Stimulated activated memory B cell treated with anti-CD40 and anti-IgM and Interleukin-4, amounts not matched to agents 10 μg/mL and 1 μg/mL and 100 μg/mL, for 72 hours (primary cell): ENCODE measurements around the gene DNAI1.

ENCODE experiments used
- ATAC-seq: fragments of 150-1000 bp; cut with Tn5 transposase; 2 replicates; pipeline ENCODE4 v1.10.0; 2021
- H3K27ac Mint-ChIP-seq: one replicate; pipeline ENCODE4 v1.8.0; 2022; ENCODE audit warnings: mild to moderate bottlenecking, mixed read lengths
- H3K27me3 Mint-ChIP-seq: one replicate; pipeline ENCODE4 v1.8.0; 2022; ENCODE audit warnings: mixed read lengths
- H3K36me3 Mint-ChIP-seq: one replicate; pipeline ENCODE4 v1.8.0; 2022; ENCODE audit warnings: mixed read lengths
- H3K4me1 Mint-ChIP-seq: one replicate; pipeline ENCODE4 v1.8.0; 2022; ENCODE audit warnings: mixed read lengths
- H3K4me3 Mint-ChIP-seq: one replicate; pipeline ENCODE4 v1.8.0; 2022; ENCODE audit warnings: mild to moderate bottlenecking, moderate library complexity, mixed read lengths
- H3K9me3 Mint-ChIP-seq: one replicate; pipeline ENCODE4 v1.8.0; 2022; ENCODE audit warnings: mixed read lengths

DNAI1 gene

GRCh38 chr9:34440017-34440416 lies 18.6 kb upstream of the DNAI1 start:
- no peak for ATAC-seq
- Mint-ChIP-seq H3K9me3 (no peaks in the 10 kb centered on the region), H3K4me1 (peaks cover 7% of the 10 kb centered on the region), H3K27me3 (no peaks in the 10 kb centered on the region), H3K27ac (no peak overlapping the region), H3K4me3 (no peak overlapping the region), H3K36me3 (no peaks in the 10 kb centered on the region)

GRCh38 chr9:34442770-34443169 lies 15.8 kb upstream of the DNAI1 start:
- no peaks in the 10 kb centered on the region for H3K27me3 Mint-ChIP-seq
- no peak overlapping the region for H3K4me3 Mint-ChIP-seq

GRCh38 chr9:34443533-34443932 lies 15.1 kb upstream of the DNAI1 start:
- H3K9me3 Mint-ChIP-seq: no peaks in the 10 kb centered on the region
- no peaks in the 10 kb centered on the region for H3K27me3 Mint-ChIP-seq
- no peak overlapping the region for H3K4me3 Mint-ChIP-seq
- no peak overlapping the region for H3K27ac Mint-ChIP-seq
- no peak for ATAC-seq
- H3K4me1 Mint-ChIP-seq: peaks cover 7% of the 10 kb centered on the region
- H3K36me3 Mint-ChIP-seq: no peaks in the 10 kb centered on the region

More at GRCh38 chr9:34442770-34443169, 15.8 kb upstream of the DNAI1 start:
- ATAC-seq: no peak
- Mint-ChIP-seq H3K4me1 (peaks cover 7% of the 10 kb centered on the region), H3K27ac (no peak overlapping the region), H3K36me3 (no peaks in the 10 kb centered on the region), H3K9me3 (no peaks in the 10 kb centered on the region)

GRCh38 chr9:34443976-34444375 lies 14.6 kb upstream of the DNAI1 start:
- Mint-ChIP-seq H3K36me3 (no peaks in the 10 kb centered on the region), H3K4me1 (peaks cover 7% of the 10 kb centered on the region), H3K27me3 (no peaks in the 10 kb centered on the region), H3K27ac (no peak overlapping the region), H3K4me3 (no peak overlapping the region), H3K9me3 (no peaks in the 10 kb centered on the region)
- ATAC-seq: no peak

DNA sequence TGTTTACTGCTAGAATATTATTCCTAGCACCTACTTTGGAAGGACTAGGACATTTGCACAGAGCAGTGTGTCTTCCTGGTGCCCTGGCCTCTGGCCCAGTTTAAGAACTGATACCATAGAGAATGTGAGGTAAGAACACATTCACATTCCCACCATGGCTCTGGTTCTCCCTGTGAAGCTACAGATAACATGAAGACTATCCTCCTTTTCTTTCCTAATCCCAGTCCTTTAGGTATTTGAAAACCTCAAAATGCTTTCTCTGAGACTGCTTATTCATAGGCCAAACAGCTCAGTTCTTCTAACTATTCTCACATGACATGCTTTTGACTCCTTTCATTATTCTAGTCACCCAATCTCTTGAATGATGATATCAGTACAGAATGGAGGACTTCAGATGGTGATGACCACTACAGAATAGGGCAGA lies 12.1 kb upstream of the DNAI1 start:
- ATAC-seq: no peak
- H3K36me3 Mint-ChIP-seq: peaks cover 6% of the 10 kb centered on the region
- H3K4me1 Mint-ChIP-seq: peaks cover 15% of the 10 kb centered on the region
- H3K27ac Mint-ChIP-seq: no peak overlapping the region
- H3K27me3 Mint-ChIP-seq: no peaks in the 10 kb centered on the region
- no peaks in the 10 kb centered on the region for H3K9me3 Mint-ChIP-seq
- no peak overlapping the region for H3K4me3 Mint-ChIP-seq

DNA sequence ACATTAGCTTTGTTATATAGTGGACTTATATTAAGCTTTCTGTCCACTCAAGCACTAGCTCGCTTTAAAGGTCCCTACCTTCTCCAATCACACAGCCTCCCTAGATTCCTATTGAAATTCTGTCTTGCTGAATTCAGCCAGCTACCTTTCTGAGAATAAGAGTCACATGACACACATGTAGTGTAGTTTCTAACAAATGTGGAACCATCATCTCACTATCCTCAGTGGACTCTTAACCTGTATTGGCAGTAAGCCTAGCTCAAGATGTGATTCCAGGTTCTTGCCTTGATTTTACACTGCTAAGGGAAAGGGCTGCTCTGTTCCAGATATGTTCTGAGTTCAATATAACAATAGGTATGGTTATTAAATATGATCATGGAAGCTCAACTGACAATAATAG lies 11.7 kb upstream of the DNAI1 start:
- H3K9me3 Mint-ChIP-seq: no peaks in the 10 kb centered on the region
- H3K36me3 Mint-ChIP-seq: peaks cover 6% of the 10 kb centered on the region
- no peaks in the 10 kb centered on the region for H3K27me3 Mint-ChIP-seq
- no peak for ATAC-seq
- peaks cover 19% of the 10 kb centered on the region for H3K4me1 Mint-ChIP-seq
- no peak overlapping the region for H3K27ac Mint-ChIP-seq
- H3K4me3 Mint-ChIP-seq: no peak overlapping the region

DNA sequence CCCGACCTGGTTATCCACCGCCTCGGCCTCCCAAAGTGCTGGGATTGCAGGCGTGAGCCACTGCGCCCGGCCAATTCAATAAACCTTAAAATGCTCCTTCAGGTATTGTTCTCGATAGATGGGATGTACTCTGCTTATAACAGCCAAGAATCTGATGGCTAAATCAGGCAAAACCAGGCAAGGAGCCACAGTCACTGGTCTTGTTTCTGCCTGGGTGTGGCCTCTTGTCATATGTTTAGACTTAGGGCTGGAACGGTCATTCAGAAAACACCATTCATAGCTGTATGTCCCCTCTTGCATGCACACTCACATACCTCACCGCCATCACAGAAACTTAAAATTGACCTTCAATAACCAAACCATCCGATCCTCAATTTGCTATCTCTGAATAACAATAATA lies 8.0 kb upstream of the DNAI1 start:
- ATAC-seq: no peak

DNA sequence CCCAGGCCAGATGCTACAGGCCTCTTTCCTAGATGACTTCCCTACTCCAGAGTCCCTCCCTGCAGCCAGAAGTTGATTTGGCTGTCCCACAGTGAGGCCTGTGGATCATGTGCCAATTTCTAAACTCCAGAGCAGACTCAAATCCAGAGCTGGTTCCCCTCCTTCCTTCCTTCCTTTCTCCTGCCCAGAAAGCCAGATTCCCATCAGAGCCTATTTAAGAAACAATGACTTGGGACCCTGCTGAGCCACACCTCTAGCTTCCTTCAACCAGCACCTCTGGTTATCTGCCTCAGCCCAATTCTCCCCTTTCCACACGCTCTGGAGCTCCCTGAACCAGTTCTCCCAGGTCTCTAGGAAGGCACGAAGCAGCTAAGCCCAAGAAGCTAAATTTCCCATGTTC lies 7.5 kb upstream of the DNAI1 start:
- no peak for ATAC-seq

More for the DNA sequence above, 8.0 kb upstream of the DNAI1 start:
- Mint-ChIP-seq H3K4me1 (peaks cover 28% of the 10 kb centered on the region), H3K4me3 (no peak overlapping the region), H3K27me3 (no peaks in the 10 kb centered on the region), H3K27ac (no peak overlapping the region), H3K9me3 (no peaks in the 10 kb centered on the region), H3K36me3 (peaks cover 16% of the 10 kb centered on the region)

GRCh38 chr9:34451545-34451944 lies 7.1 kb upstream of the DNAI1 start:
- H3K9me3 Mint-ChIP-seq: no peaks in the 10 kb centered on the region
- H3K36me3 Mint-ChIP-seq: peaks cover 16% of the 10 kb centered on the region
- no peaks in the 10 kb centered on the region for H3K27me3 Mint-ChIP-seq
- H3K4me3 Mint-ChIP-seq: no peak overlapping the region
- ATAC-seq: peak; percentile 90
- peaks cover 28% of the 10 kb centered on the region for H3K4me1 Mint-ChIP-seq
- no peak overlapping the region for H3K27ac Mint-ChIP-seq

More for the DNA sequence above, 7.5 kb upstream of the DNAI1 start:
- Mint-ChIP-seq H3K4me3 (no peak overlapping the region), H3K9me3 (no peaks in the 10 kb centered on the region), H3K36me3 (peaks cover 16% of the 10 kb centered on the region), H3K4me1 (peaks cover 28% of the 10 kb centered on the region), H3K27ac (no peak overlapping the region), H3K27me3 (no peaks in the 10 kb centered on the region)

- no peak for ATAC-seq
- H3K36me3 Mint-ChIP-seq: peaks cover 16% of the 10 kb centered on the region
- H3K4me3 Mint-ChIP-seq: no peak overlapping the region
- H3K27ac Mint-ChIP-seq: no peak overlapping the region
- no peaks in the 10 kb centered on the region for H3K9me3 Mint-ChIP-seq
- H3K4me1 Mint-ChIP-seq: peaks cover 36% of the 10 kb centered on the region
- H3K27me3 Mint-ChIP-seq: no peaks in the 10 kb centered on the region
Measured at GRCh38 chr9:34452568-34452967, 6.0 kb upstream of the DNAI1 start.

DNA sequence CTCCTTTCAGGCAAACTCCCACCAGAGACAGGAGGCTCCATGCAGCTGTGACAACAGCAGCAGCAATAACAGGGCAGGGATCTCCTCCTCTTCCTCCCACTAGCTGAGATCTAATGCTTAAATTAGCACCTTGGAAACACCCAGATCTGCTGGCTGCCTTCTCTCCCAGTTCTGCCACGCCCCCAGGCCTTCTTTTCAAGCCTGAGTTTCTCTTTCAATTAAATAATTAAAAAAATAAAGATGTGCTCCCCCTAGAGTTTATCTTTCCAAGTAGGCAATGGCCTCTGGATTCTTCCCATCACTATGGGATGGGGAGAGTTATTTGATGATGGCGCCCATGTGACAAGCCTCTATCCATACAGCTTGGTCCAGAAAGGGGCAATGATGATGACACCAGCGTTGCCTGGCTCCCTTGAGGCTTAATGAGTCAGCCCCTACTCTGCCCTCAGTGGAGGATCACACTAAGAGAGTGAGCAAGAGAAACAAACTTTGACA lies 4.0 kb upstream of the DNAI1 start:
- Mint-ChIP-seq H3K27ac (no peak overlapping the region), H3K27me3 (peaks cover 8% of the 10 kb centered on the region), H3K4me1 (peaks cover 50% of the 10 kb centered on the region), H3K36me3 (peaks cover 16% of the 10 kb centered on the region), H3K9me3 (no peaks in the 10 kb centered on the region), H3K4me3 (no peak overlapping the region)
- ATAC-seq: no peak

DNA sequence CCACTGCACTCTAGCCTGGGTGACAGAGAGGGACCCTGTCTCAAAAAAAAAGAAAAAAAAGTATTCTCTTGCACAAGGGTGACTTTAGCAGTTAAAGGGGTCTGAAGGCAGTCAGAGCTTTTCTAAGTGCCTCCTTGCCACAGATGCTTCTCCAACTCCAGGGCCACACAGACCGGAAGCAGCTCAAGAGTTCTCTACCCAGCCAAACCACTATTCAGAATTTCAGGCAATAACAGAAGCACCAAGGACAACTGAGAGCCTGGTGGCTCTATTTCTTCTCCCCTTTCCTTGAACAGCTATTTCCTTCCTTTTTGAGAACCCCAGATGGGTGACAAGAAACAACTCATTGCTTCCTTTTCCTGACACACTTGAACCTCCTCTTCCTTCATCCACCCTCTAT lies 2.5 kb upstream of the DNAI1 start:
- Mint-ChIP-seq H3K4me1 (peaks cover 52% of the 10 kb centered on the region), H3K27me3 (peaks cover 9% of the 10 kb centered on the region), H3K27ac (no peak overlapping the region)

GRCh38 chr9:34456746-34457145 lies 1.9 kb upstream of the DNAI1 start:
- no peak for ATAC-seq
- Mint-ChIP-seq H3K4me1 (peaks cover 46% of the 10 kb centered on the region), H3K9me3 (no peaks in the 10 kb centered on the region), H3K36me3 (peaks cover 9% of the 10 kb centered on the region), H3K4me3 (peak overlapping the region; percentile 87), H3K27ac (no peak overlapping the region), H3K27me3 (peaks cover 9% of the 10 kb centered on the region)

More for the DNA sequence above, 2.5 kb upstream of the DNAI1 start:
- Mint-ChIP-seq H3K9me3 (no peaks in the 10 kb centered on the region), H3K36me3 (peaks cover 13% of the 10 kb centered on the region), H3K4me3 (no peak overlapping the region)
- ATAC-seq: no peak

DNA sequence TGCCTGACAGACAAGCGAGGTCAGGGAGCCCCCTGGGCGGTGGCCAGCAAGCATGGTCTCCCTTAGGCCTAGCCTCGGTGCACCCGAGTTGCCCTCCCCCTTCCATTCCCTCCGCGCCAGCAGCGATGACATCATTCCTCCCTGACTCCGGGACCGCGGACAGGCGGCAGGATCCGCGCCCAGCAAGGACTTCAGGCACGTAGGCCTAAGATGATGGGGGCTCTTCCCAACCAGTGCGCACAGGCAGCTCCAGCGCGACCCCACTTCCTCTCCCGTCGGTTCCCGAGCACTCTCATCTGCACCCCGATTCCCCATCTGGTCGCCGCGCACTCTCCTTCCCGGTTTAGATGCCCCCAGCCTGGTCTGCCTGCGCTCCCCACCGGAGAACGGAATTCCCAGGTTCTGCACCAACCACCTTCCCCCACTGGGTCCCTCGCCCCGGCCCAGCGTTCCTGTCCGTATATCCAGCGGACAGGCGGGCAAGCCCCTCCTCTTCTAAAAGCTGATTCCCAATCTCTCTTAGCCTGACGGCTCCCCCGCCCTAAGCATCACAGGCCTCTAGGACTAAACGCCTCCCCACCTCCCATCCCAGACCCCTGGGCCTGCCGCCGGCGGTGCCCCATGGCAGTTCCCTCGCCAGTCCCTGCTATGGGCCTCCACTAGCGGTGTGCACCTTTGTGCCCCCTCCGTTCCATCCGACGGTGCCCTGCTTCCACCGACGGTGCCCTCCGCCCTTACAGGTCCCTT lies 1.2 kb upstream of the DNAI1 start:
- H3K27me3 Mint-ChIP-seq: peaks cover 9% of the 10 kb centered on the region
- peaks cover 7% of the 10 kb centered on the region for H3K36me3 Mint-ChIP-seq
- peaks cover 43% of the 10 kb centered on the region for H3K4me1 Mint-ChIP-seq
- H3K27ac Mint-ChIP-seq: peak overlapping the region; percentile 68
- no peaks in the 10 kb centered on the region for H3K9me3 Mint-ChIP-seq
- peak; percentile 3 for ATAC-seq
- peak overlapping the region; percentile 87 for H3K4me3 Mint-ChIP-seq

DNA sequence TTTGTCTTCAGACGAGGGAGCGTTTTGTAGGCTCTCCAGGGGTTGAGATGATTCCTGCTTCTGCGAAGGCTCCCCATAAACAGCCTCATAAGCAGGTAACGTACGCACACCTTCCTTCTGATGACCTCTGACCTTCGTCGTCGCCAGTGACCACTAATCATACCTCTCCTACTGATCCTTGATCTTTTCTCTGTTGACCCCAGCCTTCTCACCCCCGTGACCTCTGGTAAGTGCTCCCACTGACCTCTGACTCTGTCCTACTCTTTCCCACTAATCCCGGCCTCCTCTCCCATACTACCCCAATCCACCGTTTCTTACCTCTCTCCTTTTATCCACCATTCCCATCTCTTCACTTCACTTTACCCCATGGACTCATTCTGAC lies 345 bp downstream of the DNAI1 start:
- no peaks in the 10 kb centered on the region for H3K36me3 Mint-ChIP-seq
- no peaks in the 10 kb centered on the region for H3K9me3 Mint-ChIP-seq
- H3K27me3 Mint-ChIP-seq: peaks cover 9% of the 10 kb centered on the region
- H3K27ac Mint-ChIP-seq: no peak overlapping the region
- ATAC-seq: no peak
- peak overlapping the region; percentile 87 for H3K4me3 Mint-ChIP-seq
- peaks cover 34% of the 10 kb centered on the region for H3K4me1 Mint-ChIP-seq

DNA sequence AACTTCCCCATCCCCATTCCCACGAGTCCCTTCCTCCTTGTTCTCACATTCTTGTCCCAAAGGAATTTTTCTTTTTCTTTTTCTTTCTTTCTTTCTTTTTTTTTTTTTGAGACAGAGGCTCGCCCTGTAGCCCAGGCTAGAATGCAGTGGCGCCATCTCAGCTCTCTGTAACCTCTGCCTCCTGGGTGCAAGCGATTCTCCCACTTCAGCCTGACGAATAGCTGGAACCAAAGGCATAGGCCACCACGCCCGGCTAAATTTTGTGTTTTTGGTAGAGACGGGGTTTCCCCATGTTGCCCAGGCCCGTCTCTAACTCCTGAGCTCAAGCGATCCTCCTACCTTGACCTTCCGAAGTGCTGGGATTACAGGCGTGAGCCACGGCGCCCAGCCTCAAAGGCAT lies 751 bp downstream of the DNAI1 start:
- Mint-ChIP-seq H3K4me3 (peak overlapping the region; percentile 87), H3K27ac (no peak overlapping the region), H3K27me3 (peaks cover 9% of the 10 kb centered on the region), H3K9me3 (no peaks in the 10 kb centered on the region), H3K4me1 (peaks cover 34% of the 10 kb centered on the region), H3K36me3 (no peaks in the 10 kb centered on the region)
- no peak for ATAC-seq
